ENCODE results near the gene PLEKHG4B.
"Not testable (repeated sequence)": the region's sequence is repeated elsewhere in the genome, so short reads cannot be mapped to it uniquely, and the experiment has no call there.

Gene PLEKHG4B

DNA sequence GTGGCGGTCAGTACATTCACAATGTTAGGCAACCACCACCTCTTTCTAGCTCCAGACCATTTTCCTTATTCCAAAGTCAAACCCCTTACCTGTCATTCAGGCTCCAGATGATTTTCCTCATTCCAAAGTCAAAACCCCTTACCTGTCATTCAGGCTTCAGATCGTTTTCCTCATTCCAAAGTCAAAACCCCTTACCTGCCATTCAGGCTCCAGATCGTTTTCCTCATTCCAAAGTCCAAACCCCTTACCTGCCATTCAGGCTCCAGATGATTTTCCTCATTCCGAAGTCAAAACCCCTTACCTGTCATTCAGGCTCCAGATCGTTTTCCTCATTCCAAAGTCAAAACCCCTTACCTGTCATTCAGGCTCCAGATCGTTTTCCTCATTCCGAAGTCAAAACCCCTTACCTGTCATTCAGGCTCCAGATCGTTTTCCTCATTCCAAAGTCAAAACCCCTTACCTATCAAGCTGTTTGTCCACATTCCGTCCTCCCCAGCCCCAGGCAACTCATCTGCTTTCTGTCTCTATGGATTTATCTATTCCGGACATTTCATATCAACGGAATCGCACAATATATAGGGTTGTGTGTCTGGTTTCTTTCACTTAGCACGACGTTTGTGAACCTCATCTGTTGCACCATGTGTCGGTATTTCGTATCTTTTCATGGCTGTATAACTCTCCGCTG is 5.2 kb downstream of the PLEKHG4B start:
- H3K36me3 Mint-ChIP-seq (ENCODE audit: low read depth) = no peaks in the 10 kb centered on the region
- no peak overlapping the region for H3K27ac Mint-ChIP-seq
- no peak overlapping the region for H3K4me3 Mint-ChIP-seq
- peaks cover 60% of the 10 kb centered on the region for H3K27me3 Mint-ChIP-seq
- no peak for DNase-seq
- H3K4me1 Mint-ChIP-seq (ENCODE audit: low read depth) = no peaks in the 10 kb centered on the region
- H3K9me3 Mint-ChIP-seq = no peaks in the 10 kb centered on the region

DNA sequence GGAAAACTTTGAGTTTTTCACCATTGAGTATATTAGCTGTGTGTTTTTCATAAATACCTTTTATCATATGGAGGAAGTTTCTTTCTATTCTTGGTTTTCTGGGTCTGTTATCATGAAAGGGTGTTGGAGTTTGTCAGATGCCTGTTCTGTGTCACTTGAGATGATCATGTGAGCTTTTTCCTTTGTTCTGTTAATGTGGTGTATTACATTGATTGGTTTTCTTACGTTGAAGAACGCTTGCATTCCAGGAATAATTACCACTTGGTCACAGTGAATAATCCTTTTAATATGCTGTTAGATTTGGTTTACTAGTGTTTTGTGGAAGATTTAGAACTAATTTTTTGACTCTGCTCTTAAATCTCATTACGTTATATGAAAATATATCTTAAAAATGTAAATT is 7.8 kb downstream of the PLEKHG4B start:
- no peaks in the 10 kb centered on the region for H3K4me1 Mint-ChIP-seq (ENCODE audit: low read depth)

DNA sequence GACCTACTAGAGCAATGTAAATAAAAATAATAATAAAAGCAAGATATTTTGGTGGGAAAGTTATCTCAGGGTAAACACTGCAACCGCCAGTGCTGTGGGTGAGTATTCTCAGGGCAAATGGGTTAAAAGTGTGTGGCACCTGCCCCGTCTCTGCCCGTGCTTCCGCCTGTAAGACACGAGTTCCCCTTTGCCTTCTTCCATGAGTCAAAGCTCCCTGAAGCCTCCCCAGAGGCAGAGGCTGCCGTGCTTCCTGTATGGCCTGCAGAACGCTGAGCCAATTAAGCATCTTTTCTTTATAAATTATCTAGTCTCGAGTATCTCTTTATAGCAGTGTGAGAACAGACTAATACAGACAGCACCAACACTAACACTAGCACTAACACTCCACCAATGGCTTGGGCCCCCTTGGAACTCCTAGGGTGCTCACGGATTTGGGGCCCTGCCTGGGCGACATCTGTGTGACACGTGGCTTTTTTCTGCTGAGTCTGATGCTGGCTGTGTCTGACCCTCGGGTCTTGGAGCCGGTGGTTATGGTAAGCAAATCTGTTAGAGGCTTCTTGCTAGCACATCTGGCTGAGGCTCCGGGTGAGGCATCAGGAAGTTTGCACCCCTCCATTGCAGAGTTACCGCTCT is 10.6 kb downstream of the PLEKHG4B start:
- H3K36me3 Mint-ChIP-seq (ENCODE audit: low read depth) = no peaks in the 10 kb centered on the region
- DNase-seq = no peak
- peaks cover 17% of the 10 kb centered on the region for H3K27me3 Mint-ChIP-seq
- no peaks in the 10 kb centered on the region for H3K4me1 Mint-ChIP-seq (ENCODE audit: low read depth)
- H3K27ac Mint-ChIP-seq = no peak overlapping the region
- no peaks in the 10 kb centered on the region for H3K9me3 Mint-ChIP-seq
- H3K4me3 Mint-ChIP-seq = no peak overlapping the region

More for the DNA sequence above, 7.8 kb downstream of the PLEKHG4B start:
- no peak overlapping the region for H3K4me3 Mint-ChIP-seq
- DNase-seq = no peak
- peaks cover 37% of the 10 kb centered on the region for H3K27me3 Mint-ChIP-seq
- H3K27ac Mint-ChIP-seq = no peak overlapping the region
- no peaks in the 10 kb centered on the region for H3K36me3 Mint-ChIP-seq (ENCODE audit: low read depth)
- no peaks in the 10 kb centered on the region for H3K9me3 Mint-ChIP-seq

DNA sequence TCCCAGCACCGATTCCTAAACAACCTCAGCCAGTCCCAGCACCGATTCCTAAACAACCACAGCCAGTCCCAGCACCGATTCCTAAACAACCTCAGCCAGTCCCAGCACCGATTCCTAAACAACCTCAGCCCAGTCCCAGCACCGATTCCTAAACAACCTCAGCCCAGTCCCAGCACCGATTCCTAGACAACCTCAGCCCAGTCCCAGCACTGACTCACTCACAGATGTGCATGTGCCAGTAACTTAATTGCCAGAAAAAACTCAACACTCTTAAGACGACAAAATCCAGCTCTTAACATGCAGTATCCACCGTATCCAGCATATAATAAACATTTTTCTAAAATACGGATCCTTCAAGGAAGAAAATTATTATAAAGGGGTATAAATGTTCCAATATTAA is 12.1 kb downstream of the PLEKHG4B start:
- H3K27me3 Mint-ChIP-seq = peaks cover 17% of the 10 kb centered on the region
- not testable (repeated sequence) for H3K36me3 Mint-ChIP-seq (ENCODE audit: low read depth); H3K4me1 Mint-ChIP-seq (ENCODE audit: low read depth); H3K27ac Mint-ChIP-seq; H3K9me3 Mint-ChIP-seq; DNase-seq; H3K4me3 Mint-ChIP-seq

DNA sequence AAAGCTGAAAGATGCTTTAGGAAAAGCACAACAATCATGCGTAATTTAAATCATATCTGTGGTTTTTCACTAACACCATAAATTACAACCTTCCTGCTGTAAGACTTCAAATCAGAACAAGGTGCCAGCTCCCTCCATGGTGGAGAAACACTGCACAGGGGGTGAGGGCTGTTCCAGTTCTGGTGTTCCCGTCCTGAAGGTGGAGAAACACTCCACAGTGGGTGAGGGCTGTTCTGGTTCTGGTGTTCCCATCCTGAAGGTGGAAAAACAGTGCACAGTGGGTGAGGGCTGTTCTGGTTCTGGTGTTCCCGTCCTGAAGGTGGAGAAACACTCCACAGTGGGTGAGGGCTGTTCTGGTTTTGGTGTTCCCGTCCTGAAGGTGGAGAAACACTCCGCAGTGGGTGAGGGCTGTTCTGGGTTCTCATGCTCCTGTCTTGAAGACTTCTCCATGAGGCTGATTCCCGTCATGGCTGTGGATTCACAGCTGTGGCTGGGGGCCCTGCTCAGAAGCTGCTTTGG is 12.9 kb downstream of the PLEKHG4B start:
- H3K36me3 Mint-ChIP-seq (ENCODE audit: low read depth) = no peaks in the 10 kb centered on the region

DNA sequence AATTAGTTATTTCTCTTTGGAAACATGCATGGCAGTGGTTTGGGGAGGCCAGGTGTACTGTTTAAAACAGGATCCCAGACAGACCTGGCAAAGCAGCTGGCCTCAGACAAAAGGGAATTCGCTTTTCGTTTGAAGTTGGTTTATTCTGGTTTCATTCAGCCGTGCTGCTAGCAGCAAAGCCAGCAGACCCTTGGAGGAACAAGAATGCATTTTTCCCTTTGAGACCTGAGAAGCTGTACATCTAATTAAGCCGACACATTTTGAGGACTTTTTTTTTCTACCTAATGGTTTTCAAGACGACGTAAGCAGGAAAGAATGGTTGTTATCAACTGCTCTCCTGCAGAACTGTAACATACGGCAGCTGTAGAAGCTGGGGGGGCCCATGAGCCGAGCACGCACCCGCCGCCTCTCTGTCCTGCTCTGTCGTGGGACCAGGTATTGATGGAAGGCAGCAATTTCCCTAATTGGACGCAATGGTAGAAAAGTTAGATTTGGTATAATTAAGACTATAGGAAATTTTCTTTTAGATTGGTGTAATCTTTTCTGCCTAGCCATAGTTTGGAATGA is 13.6 kb downstream of the PLEKHG4B start:
- H3K4me3 Mint-ChIP-seq = no peak overlapping the region
- no peak overlapping the region for H3K27ac Mint-ChIP-seq
- H3K27me3 Mint-ChIP-seq = peaks cover 9% of the 10 kb centered on the region
- H3K9me3 Mint-ChIP-seq = no peaks in the 10 kb centered on the region
- no peak for DNase-seq
- no peaks in the 10 kb centered on the region for H3K4me1 Mint-ChIP-seq (ENCODE audit: low read depth)
- H3K36me3 Mint-ChIP-seq (ENCODE audit: low read depth) = no peaks in the 10 kb centered on the region

More for the DNA sequence above, 12.9 kb downstream of the PLEKHG4B start:
- no peaks in the 10 kb centered on the region for H3K4me1 Mint-ChIP-seq (ENCODE audit: low read depth)
- H3K27ac Mint-ChIP-seq = no peak overlapping the region
- peaks cover 10% of the 10 kb centered on the region for H3K27me3 Mint-ChIP-seq
- no peak overlapping the region for H3K4me3 Mint-ChIP-seq
- no peaks in the 10 kb centered on the region for H3K9me3 Mint-ChIP-seq
- DNase-seq = no peak

DNA sequence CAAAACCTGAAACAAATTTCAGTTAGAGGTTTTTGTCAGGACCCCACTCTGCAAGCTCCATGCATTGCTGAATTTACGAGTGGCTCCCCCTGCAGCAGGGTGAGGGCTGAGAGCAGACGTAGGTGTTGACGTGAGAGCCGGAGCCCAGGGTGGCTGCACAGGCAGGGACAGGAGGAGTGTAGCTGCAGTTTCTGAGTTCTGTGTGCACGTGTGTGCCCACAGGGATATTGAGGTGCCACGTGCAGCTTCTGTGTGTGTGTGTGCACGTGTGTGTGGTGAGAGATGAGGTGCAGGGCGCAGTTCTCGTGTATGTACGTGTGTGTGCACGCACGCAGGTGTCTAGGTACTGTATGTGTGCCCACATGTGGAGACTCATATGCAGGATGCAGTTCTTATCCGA is 14.6 kb downstream of the PLEKHG4B start:
- no peaks in the 10 kb centered on the region for H3K36me3 Mint-ChIP-seq (ENCODE audit: low read depth)
- no peak overlapping the region for H3K27ac Mint-ChIP-seq
- H3K9me3 Mint-ChIP-seq = no peaks in the 10 kb centered on the region
- DNase-seq = no peak
- peaks cover 9% of the 10 kb centered on the region for H3K27me3 Mint-ChIP-seq
- H3K4me3 Mint-ChIP-seq = no peak overlapping the region
- no peaks in the 10 kb centered on the region for H3K4me1 Mint-ChIP-seq (ENCODE audit: low read depth)

DNA sequence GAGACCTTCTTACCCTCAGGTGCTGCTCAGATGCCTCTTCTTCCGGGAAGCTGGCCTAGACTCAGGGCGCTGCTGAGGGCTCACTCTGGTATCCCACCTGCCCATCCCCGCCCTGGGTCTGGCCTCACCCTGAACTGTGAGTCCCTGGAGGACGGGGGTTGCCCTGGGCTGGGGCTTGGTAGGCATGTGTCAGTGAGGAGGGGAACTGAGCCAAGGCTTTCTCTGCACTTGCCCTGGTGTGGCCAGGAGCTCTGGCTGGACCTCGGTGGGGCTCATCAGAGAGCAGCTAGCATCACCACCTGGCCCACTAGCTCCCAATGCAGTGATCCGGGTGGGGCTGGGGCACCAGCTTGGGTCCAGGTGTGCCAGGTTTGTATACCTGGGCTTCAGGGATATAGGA is 15.6 kb downstream of the PLEKHG4B start:
- Mint-ChIP-seq H3K4me3 (no peak overlapping the region), H3K27me3 (peaks cover 9% of the 10 kb centered on the region), H3K27ac (no peak overlapping the region), H3K36me3 (ENCODE audit: low read depth) (no peaks in the 10 kb centered on the region), H3K9me3 (no peaks in the 10 kb centered on the region), H3K4me1 (ENCODE audit: low read depth) (no peaks in the 10 kb centered on the region)
- no peak for DNase-seq

DNA sequence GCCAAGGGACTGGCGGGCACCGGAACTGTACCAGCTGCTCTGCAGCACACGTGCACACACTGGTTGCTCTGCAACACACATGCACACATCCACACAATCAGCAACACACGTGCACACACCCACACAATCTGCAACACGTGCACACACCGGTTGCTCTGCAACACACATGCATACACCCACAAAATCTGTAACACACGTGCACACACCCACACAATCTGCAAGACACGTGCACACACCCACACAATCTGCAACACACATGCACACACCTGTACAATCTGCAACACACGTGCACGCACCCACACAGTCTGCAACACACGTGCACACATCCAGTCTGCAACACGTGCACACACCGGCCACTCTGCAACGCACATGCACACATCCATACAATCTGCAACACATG is 17.9 kb downstream of the PLEKHG4B start:
- no peak for DNase-seq
- no peaks in the 10 kb centered on the region for H3K4me1 Mint-ChIP-seq (ENCODE audit: low read depth)
- no peaks in the 10 kb centered on the region for H3K36me3 Mint-ChIP-seq (ENCODE audit: low read depth)
- H3K4me3 Mint-ChIP-seq = no peak overlapping the region
- peaks cover 9% of the 10 kb centered on the region for H3K27me3 Mint-ChIP-seq
- no peak overlapping the region for H3K27ac Mint-ChIP-seq
- no peaks in the 10 kb centered on the region for H3K9me3 Mint-ChIP-seq

DNA sequence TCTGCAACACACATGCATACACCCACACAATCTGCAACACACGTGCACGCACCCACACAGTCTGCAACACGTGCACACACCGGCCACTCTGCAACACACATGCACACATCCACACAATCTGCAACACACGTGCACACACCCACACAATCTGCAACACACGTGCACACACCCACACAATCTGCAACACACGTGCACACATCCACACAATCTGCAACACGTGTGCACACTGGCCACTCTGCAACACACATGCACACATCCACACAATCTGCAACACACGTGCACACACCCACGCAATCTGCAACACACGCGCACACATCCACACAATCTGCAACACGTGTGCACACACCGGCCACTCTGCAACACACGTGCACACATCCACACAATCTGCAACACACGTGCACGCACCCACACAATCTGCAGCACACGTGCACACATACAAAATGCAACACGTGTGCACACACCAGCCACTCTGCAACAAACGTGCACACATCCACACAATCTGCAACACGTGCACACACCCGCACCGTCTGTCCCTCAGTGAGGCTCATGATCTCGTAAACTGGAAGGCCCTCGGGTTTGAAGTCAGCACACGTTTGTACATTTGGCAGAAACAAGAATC is 18.4 kb downstream of the PLEKHG4B start:
- Mint-ChIP-seq H3K4me1 (ENCODE audit: low read depth) (no peaks in the 10 kb centered on the region), H3K4me3 (no peak overlapping the region), H3K27ac (no peak overlapping the region), H3K36me3 (ENCODE audit: low read depth) (no peaks in the 10 kb centered on the region), H3K27me3 (peaks cover 9% of the 10 kb centered on the region), H3K9me3 (no peaks in the 10 kb centered on the region)
- DNase-seq = no peak

DNA sequence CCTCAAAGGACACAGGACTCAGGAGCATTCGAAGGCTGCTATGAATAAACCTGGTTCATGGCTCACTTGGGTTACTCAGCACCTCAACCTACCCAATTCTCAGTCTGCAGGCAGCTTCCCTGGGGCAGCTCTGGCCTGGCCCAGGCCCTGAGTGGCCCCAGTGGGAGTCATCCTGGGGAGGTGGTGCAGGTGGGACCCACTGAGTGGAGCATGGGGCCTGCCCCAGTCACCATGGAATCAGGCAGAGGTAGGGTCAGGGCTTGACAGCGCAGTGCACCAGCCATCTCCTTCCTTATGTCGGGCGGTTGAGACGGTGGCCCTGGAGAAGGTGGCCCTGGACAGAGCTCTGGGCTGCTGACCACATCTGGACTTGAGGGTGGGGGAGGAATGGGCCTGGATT is 19.2 kb downstream of the PLEKHG4B start:
- Mint-ChIP-seq H3K9me3 (no peaks in the 10 kb centered on the region), H3K4me1 (ENCODE audit: low read depth) (no peaks in the 10 kb centered on the region), H3K4me3 (no peak overlapping the region), H3K27me3 (peaks cover 13% of the 10 kb centered on the region), H3K36me3 (ENCODE audit: low read depth) (no peaks in the 10 kb centered on the region), H3K27ac (no peak overlapping the region)
- DNase-seq = no peak

DNA sequence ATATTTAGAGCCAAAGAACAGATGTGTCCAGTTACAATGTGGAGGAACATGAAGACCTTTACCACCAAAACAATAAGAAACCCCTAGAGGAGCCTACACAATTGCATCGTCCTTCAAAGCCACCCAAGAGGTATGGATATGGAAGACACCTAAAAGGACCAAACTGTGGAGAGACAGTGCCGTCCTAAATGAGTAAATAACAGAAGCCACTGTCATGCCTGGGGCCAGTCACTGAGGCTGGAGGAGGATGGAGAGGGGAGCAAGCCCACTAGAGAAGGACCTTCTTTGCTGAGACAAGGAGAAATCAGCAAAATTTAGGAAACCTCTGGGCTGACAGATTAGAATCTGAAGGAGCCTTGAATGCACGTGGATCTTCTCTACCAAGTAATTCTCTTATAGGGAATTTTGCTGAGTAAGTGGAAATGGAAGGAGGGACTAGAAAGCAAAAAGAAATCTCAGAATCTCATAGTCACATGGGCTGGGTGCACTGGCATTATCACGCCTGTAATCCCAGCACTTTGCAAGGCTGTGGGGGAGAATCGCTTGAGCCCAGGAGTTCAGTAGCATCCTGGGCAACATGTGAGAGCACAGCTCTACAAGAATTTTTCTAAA is 27.6 kb downstream of the PLEKHG4B start:
- no peaks in the 10 kb centered on the region for H3K36me3 Mint-ChIP-seq (ENCODE audit: low read depth)
- peaks cover 28% of the 10 kb centered on the region for H3K27me3 Mint-ChIP-seq
- peaks cover 6% of the 10 kb centered on the region for H3K9me3 Mint-ChIP-seq
- no peak for DNase-seq
- H3K4me3 Mint-ChIP-seq = no peak overlapping the region
- H3K4me1 Mint-ChIP-seq (ENCODE audit: low read depth) = no peaks in the 10 kb centered on the region
- no peak overlapping the region for H3K27ac Mint-ChIP-seq

DNA sequence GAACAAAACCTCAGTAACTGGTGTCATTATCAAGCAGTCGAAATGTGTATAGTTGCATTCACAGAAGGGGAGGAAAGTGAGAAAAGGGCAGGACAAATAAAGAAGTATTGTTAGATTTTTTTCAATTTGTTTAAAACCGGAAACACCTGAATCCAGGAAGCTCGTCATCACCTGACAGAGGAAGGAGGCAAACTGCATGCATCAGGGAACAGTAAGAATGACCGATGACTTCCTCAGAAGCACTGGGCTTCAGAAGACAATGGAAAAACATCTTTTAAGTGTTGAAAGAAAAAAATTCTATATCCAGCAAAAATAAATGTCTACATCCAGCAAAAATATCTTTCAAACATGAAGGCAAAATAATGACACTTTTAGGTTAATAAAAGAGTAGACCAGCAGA is 29.5 kb downstream of the PLEKHG4B start:
- Mint-ChIP-seq H3K36me3 (ENCODE audit: low read depth) (no peaks in the 10 kb centered on the region), H3K4me1 (ENCODE audit: low read depth) (no peaks in the 10 kb centered on the region), H3K27me3 (peaks cover 28% of the 10 kb centered on the region), H3K4me3 (no peak overlapping the region), H3K27ac (no peak overlapping the region), H3K9me3 (peaks cover 13% of the 10 kb centered on the region)
- DNase-seq = no peak

DNA sequence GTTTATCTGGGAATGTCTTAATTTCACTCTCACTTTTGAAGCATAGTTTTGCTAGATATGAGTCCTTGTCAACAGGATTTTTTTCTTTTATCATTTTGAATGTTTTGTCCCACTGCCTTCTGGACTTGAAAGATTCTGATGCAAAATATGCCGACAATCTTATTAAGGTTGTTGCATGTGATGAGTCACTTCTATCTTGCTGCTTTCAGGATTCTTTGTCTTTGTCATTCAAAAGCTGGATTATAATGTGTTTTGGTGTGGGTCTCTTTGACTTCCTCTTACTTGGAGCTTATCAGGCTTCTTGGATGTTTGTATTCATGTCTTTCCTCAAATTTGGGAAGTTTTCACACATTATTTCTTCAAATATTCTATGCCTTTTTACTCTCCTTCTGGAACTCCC is 33.8 kb downstream of the PLEKHG4B start:
- no peak overlapping the region for H3K4me3 Mint-ChIP-seq
- no peaks in the 10 kb centered on the region for H3K4me1 Mint-ChIP-seq (ENCODE audit: low read depth)

More for the DNA sequence above, 33.8 kb downstream of the PLEKHG4B start:
- H3K36me3 Mint-ChIP-seq (ENCODE audit: low read depth) = no peaks in the 10 kb centered on the region
- H3K9me3 Mint-ChIP-seq = peaks cover 15% of the 10 kb centered on the region
- no peak overlapping the region for H3K27ac Mint-ChIP-seq
- no peak for DNase-seq
- peaks cover 27% of the 10 kb centered on the region for H3K27me3 Mint-ChIP-seq
